Neural cell (in vitro differentiated cells): ENCODE measurements around the gene PKNOX2. TPM values are rescaled to one million over a fixed set of nuclear protein-coding genes. Genes with fewer than 3 reads are reported as not detected.

Experiments used
- H2AFZ ChIP-seq: fragments of 200-600, 300-800 bp; sonication (generic), shearing (Covaris generic); 2 replicates; pipeline ENCODE4 v1.6.0; 2014; ENCODE audit warnings: low read depth, mild to moderate bottlenecking, antibody characterized with exemption, low read length, moderate library complexity
- H3F3A ChIP-seq: fragments of 200-600 bp; shearing (Covaris generic); 2 replicates; pipeline ENCODE4 v1.6.1; 2016; ENCODE audit warnings: mild to moderate bottlenecking, moderate library complexity, mixed read lengths, antibody characterized with exemption, low read length; ENCODE audit not compliant: insufficient read depth, poor library complexity, severe bottlenecking
- H3K27ac ChIP-seq: fragments of 200-600, 300-800 bp; sonication (generic), shearing (Covaris generic); 2 replicates; pipeline ENCODE4 v1.5.1; 2014; ENCODE audit warnings: mild to moderate bottlenecking, low read length, moderate library complexity
- H3K27me3 ChIP-seq: fragments of 300-800, 200-600 bp; sonication (generic), shearing (Covaris generic); 2 replicates; pipeline ENCODE4 v1.6.0; 2014; ENCODE audit warnings: mild to moderate bottlenecking, low read depth, low read length, moderate library complexity; ENCODE audit not compliant: insufficient read depth
- H3K36me3 ChIP-seq: fragments of 300-800, 200-600 bp; sonication (generic), shearing (Covaris generic); 2 replicates; pipeline ENCODE4 v1.5.1; 2014; ENCODE audit warnings: mild to moderate bottlenecking, antibody characterized with exemption, low read length, moderate library complexity; ENCODE audit not compliant: insufficient read depth
- H3K4me2 ChIP-seq: fragments of 300-800, 200-600 bp; sonication (generic), shearing (Covaris generic); 2 replicates; pipeline ENCODE4 v1.6.0; 2014; ENCODE audit warnings: mild to moderate bottlenecking, low read length
- H3K4me3 ChIP-seq: fragments of 300-800, 200-600 bp; sonication (generic), shearing (Covaris generic); 2 replicates; pipeline ENCODE4 v1.5.1; 2014; ENCODE audit warnings: mild to moderate bottlenecking, low read length, moderate library complexity
- H3K79me2 ChIP-seq: fragments of 200-600 bp; shearing (Covaris generic); replicated peaks from 2 replicates; pipeline ENCODE4 v1.6.0; 2014; ENCODE audit warnings: mild to moderate bottlenecking, low read length, moderate library complexity; ENCODE audit not compliant: insufficient read depth
- H3K9ac ChIP-seq: fragments of 300-800, 200-600 bp; sonication (generic), shearing (Covaris generic); 2 replicates; pipeline ENCODE4 v1.6.1; 2016; ENCODE audit warnings: mild to moderate bottlenecking, low read length, mixed read lengths
- H3K9me2 ChIP-seq: fragments of 200-600 bp; shearing (Covaris generic); 2 replicates; pipeline ENCODE4 v1.6.1; 2016; ENCODE audit warnings: mild to moderate bottlenecking, low read length, mixed read lengths; ENCODE audit not compliant: insufficient read depth
- H3K9me3 ChIP-seq: fragments of 200-600, 300-800 bp; sonication (generic), shearing (Covaris generic); 2 replicates; pipeline ENCODE4 v1.6.1; 2016; ENCODE audit warnings: mild to moderate bottlenecking, mixed run types, low read length, moderate library complexity, mixed read lengths
- H4K20me1 ChIP-seq: fragments of 200-600 bp; shearing (Covaris generic); 2 replicates; pipeline ENCODE4 v1.6.1; 2016; ENCODE audit warnings: mild to moderate bottlenecking, mixed run types; ENCODE audit not compliant: insufficient read depth
- CTCF ChIP-seq: fragments of 450-650 bp; IDR thresholded peaks from 2 replicates; pipeline ENCODE4 v1.5.1; 2014; ENCODE audit warnings: antibody characterized with exemption, mild to moderate bottlenecking, moderate library complexity; ENCODE audit not compliant: poor library complexity, severe bottlenecking
- EP300 ChIP-seq: fragments of 450-650 bp; conservative IDR thresholded peaks from 2 replicates; pipeline ENCODE4 v1.6.1; 2014; ENCODE audit warnings: antibody characterized with exemption, mild to moderate bottlenecking, moderate library complexity; ENCODE audit not compliant: poor library complexity, severe bottlenecking
- EZH2 ChIP-seq: fragments of 200-600, 300-800 bp; shearing (Covaris generic), sonication (generic); IDR thresholded peaks from 2 replicates; pipeline ENCODE4 v1.6.1; 2014; ENCODE audit warnings: antibody characterized with exemption, low read length, borderline replicate concordance, mild to moderate bottlenecking; ENCODE audit not compliant: insufficient read depth, poor library complexity, severe bottlenecking
- MXI1 ChIP-seq: fragments of 450-650 bp; conservative IDR thresholded peaks from 2 replicates; pipeline ENCODE4 v1.6.1; 2014; ENCODE audit warnings: antibody characterized with exemption, mild to moderate bottlenecking; ENCODE audit not compliant: poor library complexity, severe bottlenecking
- POLR2AphosphoS5 ChIP-seq: IDR thresholded peaks from 2 replicates; pipeline ENCODE4 v1.6.1; 2012
- RAD21 ChIP-seq: fragments of 450-650 bp; conservative IDR thresholded peaks from 2 replicates; pipeline ENCODE4 v1.6.1; 2014; ENCODE audit warnings: antibody characterized with exemption, mild to moderate bottlenecking, moderate library complexity
- SMC3 ChIP-seq: fragments of 450-650 bp; conservative IDR thresholded peaks from 2 replicates; pipeline ENCODE4 v1.6.1; 2014; ENCODE audit warnings: antibody characterized with exemption, mild to moderate bottlenecking, moderate library complexity; ENCODE audit not compliant: poor library complexity
- TAF1 ChIP-seq: IDR thresholded peaks from 2 replicates; pipeline ENCODE4 v1.6.1; 2012; ENCODE audit warnings: low read depth
- polyA plus RNA-seq: library from polyadenylated mRNA; depleted of rRNA; stranded (reverse); fragments of >200 nt; gene quantifications from 2 replicates; pipeline ENCODE4 v1.2.3, GENCODE V29; 2014
- TF ChIP-seq, protein P1 (sequence below): IDR thresholded peaks from 2 replicates; pipeline ENCODE4 v1.6.1; 2012; ENCODE audit warnings: borderline replicate concordance

PKNOX2 gene
- polyA plus RNA-seq, 1 donor from 2014 or later: 0.99 TPM

GRCh38 chr11:125241104-125241503, 76.6 kb downstream of the PKNOX2 start:
- Histone ChIP-seq H3K4me3 (no peak overlapping the region), H3K79me2 (no peaks in the 10 kb centered on the region), H3K4me2 (no peak overlapping the region), H4K20me1 (no peaks in the 10 kb centered on the region), H3K36me3 (no peaks in the 10 kb centered on the region), H3K27me3 (no peaks in the 10 kb centered on the region), H3K9ac (no peak overlapping the region), H3F3A (no peaks in the 10 kb centered on the region), H3K9me2 (no peaks in the 10 kb centered on the region), H2AFZ (no peak overlapping the region), H3K9me3 (no peaks in the 10 kb centered on the region), H3K27ac (no peak overlapping the region)
- no peak for TF ChIP-seq EP300
- no peak for TF ChIP-seq SMC3
- no peak for TF ChIP-seq MXI1
- TF ChIP-seq RAD21: no peak
- TF ChIP-seq CTCF: no peak
- TF ChIP-seq POLR2AphosphoS5: no peak
- TF ChIP-seq, protein P1, sequence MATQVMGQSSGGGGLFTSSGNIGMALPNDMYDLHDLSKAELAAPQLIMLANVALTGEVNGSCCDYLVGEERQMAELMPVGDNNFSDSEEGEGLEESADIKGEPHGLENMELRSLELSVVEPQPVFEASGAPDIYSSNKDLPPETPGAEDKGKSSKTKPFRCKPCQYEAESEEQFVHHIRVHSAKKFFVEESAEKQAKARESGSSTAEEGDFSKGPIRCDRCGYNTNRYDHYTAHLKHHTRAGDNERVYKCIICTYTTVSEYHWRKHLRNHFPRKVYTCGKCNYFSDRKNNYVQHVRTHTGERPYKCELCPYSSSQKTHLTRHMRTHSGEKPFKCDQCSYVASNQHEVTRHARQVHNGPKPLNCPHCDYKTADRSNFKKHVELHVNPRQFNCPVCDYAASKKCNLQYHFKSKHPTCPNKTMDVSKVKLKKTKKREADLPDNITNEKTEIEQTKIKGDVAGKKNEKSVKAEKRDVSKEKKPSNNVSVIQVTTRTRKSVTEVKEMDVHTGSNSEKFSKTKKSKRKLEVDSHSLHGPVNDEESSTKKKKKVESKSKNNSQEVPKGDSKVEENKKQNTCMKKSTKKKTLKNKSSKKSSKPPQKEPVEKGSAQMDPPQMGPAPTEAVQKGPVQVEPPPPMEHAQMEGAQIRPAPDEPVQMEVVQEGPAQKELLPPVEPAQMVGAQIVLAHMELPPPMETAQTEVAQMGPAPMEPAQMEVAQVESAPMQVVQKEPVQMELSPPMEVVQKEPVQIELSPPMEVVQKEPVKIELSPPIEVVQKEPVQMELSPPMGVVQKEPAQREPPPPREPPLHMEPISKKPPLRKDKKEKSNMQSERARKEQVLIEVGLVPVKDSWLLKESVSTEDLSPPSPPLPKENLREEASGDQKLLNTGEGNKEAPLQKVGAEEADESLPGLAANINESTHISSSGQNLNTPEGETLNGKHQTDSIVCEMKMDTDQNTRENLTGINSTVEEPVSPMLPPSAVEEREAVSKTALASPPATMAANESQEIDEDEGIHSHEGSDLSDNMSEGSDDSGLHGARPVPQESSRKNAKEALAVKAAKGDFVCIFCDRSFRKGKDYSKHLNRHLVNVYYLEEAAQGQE: no peak
- no peak for TF ChIP-seq TAF1
- TF ChIP-seq EZH2: no peak

- H3K27ac ChIP-seq: no peak overlapping the region
- no peak for TF ChIP-seq SMC3
- no peak for TF ChIP-seq RAD21
- TF ChIP-seq, protein P1: no peak
- no peak for TF ChIP-seq TAF1
- TF ChIP-seq EP300: no peak
- TF ChIP-seq POLR2AphosphoS5: no peak
- no peak for TF ChIP-seq CTCF
- no peak for TF ChIP-seq EZH2
- TF ChIP-seq MXI1: no peak
- H3K27me3 ChIP-seq: no peaks in the 10 kb centered on the region
Measured at GRCh38 chr11:125242141-125242775, 77.7 kb downstream of the PKNOX2 start.

More at GRCh38 chr11:125242141-125242775, 77.7 kb downstream of the PKNOX2 start:
- H3K4me3 ChIP-seq: no peak overlapping the region
- no peak overlapping the region for H3K9ac ChIP-seq
- no peaks in the 10 kb centered on the region for H3K36me3 ChIP-seq
- no peaks in the 10 kb centered on the region for H3F3A ChIP-seq
- H2AFZ ChIP-seq: no peak overlapping the region
- H3K9me2 ChIP-seq: no peaks in the 10 kb centered on the region
- H3K79me2 ChIP-seq: no peaks in the 10 kb centered on the region
- H4K20me1 ChIP-seq: no peaks in the 10 kb centered on the region
- H3K4me2 ChIP-seq: no peak overlapping the region
- no peaks in the 10 kb centered on the region for H3K9me3 ChIP-seq
